HL-60 (cell line): Measurements from ENCODE around the gene TSPAN6.

ENCODE experiments used
- GABPA ChIP-seq: IDR thresholded peaks from 2 replicates; pipeline ENCODE4 v1.6.1; 2012; ENCODE audit warnings: low read depth
- POLR2AphosphoS5 ChIP-seq: IDR thresholded peaks from 2 replicates; pipeline ENCODE4 v1.6.1; 2012; ENCODE audit warnings: low read depth
- SPI1 ChIP-seq: IDR thresholded peaks from 2 replicates; pipeline ENCODE4 v1.6.1; 2012; ENCODE audit warnings: low read depth, mild to moderate bottlenecking, borderline replicate concordance
- TF ChIP-seq, protein P1 (sequence below): IDR thresholded peaks from one replicate; pipeline ENCODE4 v1.5.1; 2011; ENCODE audit warnings: low read length, control low read depth, inconsistent platforms; ENCODE audit not compliant: insufficient read depth
- TF ChIP-seq, protein P2 (sequence below): IDR thresholded peaks from 2 replicates; pipeline ENCODE4 v1.6.1; 2012; ENCODE audit warnings: low read depth; ENCODE audit not compliant: insufficient replicate concordance

DNA sequence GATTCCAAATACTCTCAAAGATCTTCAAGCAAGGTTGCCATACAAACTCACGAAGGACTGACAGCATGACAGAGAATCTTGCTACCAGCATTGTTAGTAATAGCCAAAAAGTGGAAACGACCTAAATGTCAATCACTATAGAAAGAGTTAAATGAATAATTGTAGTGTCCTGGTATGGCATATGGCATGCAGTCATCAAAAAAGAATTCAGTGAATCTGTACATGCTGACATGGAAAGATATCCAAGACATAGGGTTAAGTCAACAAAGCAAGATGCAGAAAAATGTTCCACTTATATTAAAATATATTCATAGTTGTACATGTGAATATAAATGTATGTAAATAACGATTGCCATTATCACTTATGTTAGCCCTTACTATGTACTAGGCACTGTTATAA lies 45.0 kb upstream of the TSPAN6 start:
- TF ChIP-seq, protein P1, sequence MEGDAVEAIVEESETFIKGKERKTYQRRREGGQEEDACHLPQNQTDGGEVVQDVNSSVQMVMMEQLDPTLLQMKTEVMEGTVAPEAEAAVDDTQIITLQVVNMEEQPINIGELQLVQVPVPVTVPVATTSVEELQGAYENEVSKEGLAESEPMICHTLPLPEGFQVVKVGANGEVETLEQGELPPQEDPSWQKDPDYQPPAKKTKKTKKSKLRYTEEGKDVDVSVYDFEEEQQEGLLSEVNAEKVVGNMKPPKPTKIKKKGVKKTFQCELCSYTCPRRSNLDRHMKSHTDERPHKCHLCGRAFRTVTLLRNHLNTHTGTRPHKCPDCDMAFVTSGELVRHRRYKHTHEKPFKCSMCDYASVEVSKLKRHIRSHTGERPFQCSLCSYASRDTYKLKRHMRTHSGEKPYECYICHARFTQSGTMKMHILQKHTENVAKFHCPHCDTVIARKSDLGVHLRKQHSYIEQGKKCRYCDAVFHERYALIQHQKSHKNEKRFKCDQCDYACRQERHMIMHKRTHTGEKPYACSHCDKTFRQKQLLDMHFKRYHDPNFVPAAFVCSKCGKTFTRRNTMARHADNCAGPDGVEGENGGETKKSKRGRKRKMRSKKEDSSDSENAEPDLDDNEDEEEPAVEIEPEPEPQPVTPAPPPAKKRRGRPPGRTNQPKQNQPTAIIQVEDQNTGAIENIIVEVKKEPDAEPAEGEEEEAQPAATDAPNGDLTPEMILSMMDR = no peak
- TF ChIP-seq, protein P2, sequence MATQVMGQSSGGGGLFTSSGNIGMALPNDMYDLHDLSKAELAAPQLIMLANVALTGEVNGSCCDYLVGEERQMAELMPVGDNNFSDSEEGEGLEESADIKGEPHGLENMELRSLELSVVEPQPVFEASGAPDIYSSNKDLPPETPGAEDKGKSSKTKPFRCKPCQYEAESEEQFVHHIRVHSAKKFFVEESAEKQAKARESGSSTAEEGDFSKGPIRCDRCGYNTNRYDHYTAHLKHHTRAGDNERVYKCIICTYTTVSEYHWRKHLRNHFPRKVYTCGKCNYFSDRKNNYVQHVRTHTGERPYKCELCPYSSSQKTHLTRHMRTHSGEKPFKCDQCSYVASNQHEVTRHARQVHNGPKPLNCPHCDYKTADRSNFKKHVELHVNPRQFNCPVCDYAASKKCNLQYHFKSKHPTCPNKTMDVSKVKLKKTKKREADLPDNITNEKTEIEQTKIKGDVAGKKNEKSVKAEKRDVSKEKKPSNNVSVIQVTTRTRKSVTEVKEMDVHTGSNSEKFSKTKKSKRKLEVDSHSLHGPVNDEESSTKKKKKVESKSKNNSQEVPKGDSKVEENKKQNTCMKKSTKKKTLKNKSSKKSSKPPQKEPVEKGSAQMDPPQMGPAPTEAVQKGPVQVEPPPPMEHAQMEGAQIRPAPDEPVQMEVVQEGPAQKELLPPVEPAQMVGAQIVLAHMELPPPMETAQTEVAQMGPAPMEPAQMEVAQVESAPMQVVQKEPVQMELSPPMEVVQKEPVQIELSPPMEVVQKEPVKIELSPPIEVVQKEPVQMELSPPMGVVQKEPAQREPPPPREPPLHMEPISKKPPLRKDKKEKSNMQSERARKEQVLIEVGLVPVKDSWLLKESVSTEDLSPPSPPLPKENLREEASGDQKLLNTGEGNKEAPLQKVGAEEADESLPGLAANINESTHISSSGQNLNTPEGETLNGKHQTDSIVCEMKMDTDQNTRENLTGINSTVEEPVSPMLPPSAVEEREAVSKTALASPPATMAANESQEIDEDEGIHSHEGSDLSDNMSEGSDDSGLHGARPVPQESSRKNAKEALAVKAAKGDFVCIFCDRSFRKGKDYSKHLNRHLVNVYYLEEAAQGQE = no peak
- TF ChIP-seq POLR2AphosphoS5 (no peak), SPI1 (no peak), GABPA (no peak)
